H9 (cell line): ENCODE data around the gene UQCC3. TPM values are rescaled to one million over a fixed set of nuclear protein-coding genes. Genes with fewer than 3 reads are reported as not detected.

Experiments
- DNase-seq: peaks from one replicate; pipeline ENCODE4 v3.0.0-alpha.2; 2017
- H2AFZ ChIP-seq: one replicate; pipeline ENCODE4 v1.6.1; 2013; ENCODE audit warnings: mild to moderate bottlenecking, low read length, control low read depth, moderate library complexity
- H2AK5ac ChIP-seq: 2 replicates; pipeline ENCODE4 v1.6.1; 2013; ENCODE audit warnings: low read length, control low read depth, mixed read lengths; ENCODE audit not compliant: insufficient read length
- H2BK120ac ChIP-seq: one replicate; pipeline ENCODE4 v1.6.1; 2013; ENCODE audit warnings: low read depth, mild to moderate bottlenecking, low read length, control low read depth, inconsistent platforms; ENCODE audit not compliant: poor library complexity, severe bottlenecking
- H2BK12ac ChIP-seq: 2 replicates; pipeline ENCODE4 v1.6.1; 2013; ENCODE audit warnings: low read length, control low read depth, mixed read lengths, low read depth; ENCODE audit not compliant: insufficient read length
- H2BK15ac ChIP-seq: 2 replicates; pipeline ENCODE4 v1.6.1; 2013; ENCODE audit warnings: low read depth, low read length, control low read depth
- H2BK20ac ChIP-seq: one replicate; pipeline ENCODE4 v1.6.1; 2013; ENCODE audit warnings: low read depth, mild to moderate bottlenecking, low read length, control low read depth, inconsistent platforms; ENCODE audit not compliant: poor library complexity, severe bottlenecking
- H2BK5ac ChIP-seq: 2 replicates; pipeline ENCODE4 v1.6.1; 2013; ENCODE audit warnings: low read length, control low read depth, mixed read lengths; ENCODE audit not compliant: insufficient read length
- H3K14ac ChIP-seq: 2 replicates; pipeline ENCODE4 v1.6.1; 2013; ENCODE audit warnings: low read length, control low read depth; ENCODE audit not compliant: insufficient read depth
- H3K18ac ChIP-seq: 2 replicates; pipeline ENCODE4 v1.6.1; 2013; ENCODE audit warnings: low read depth, mild to moderate bottlenecking, mixed read lengths, low read length, control low read depth; ENCODE audit not compliant: insufficient read length
- H3K23ac ChIP-seq: 2 replicates; pipeline ENCODE4 v1.6.1; 2013; ENCODE audit warnings: low read length, control low read depth, mixed read lengths, low read depth; ENCODE audit not compliant: insufficient read length
- H3K23me2 ChIP-seq: 2 replicates; pipeline ENCODE4 v1.6.1; 2013; ENCODE audit warnings: low read depth, mild to moderate bottlenecking, mixed read lengths, low read length, control low read depth; ENCODE audit not compliant: insufficient read length, poor library complexity, severe bottlenecking
- H3K27ac ChIP-seq: 2 replicates; pipeline ENCODE4 v1.5.1; 2013; ENCODE audit warnings: low read length, control low read depth, mixed read lengths, low read depth; ENCODE audit not compliant: insufficient read length
- H3K27me3 ChIP-seq: 2 replicates; pipeline ENCODE4 v1.6.1; 2013; ENCODE audit warnings: low read length, control low read depth, inconsistent platforms; ENCODE audit not compliant: insufficient read depth
- H3K4ac ChIP-seq: 2 replicates; pipeline ENCODE4 v1.6.1; 2013; ENCODE audit warnings: low read depth, mild to moderate bottlenecking, control low read depth, inconsistent platforms, low read length, moderate library complexity
- H3K4me1 ChIP-seq: 2 replicates; pipeline ENCODE4 v1.6.1; 2013; ENCODE audit warnings: low read length, control low read depth, inconsistent platforms; ENCODE audit not compliant: insufficient read depth
- H3K4me2 ChIP-seq: 2 replicates; pipeline ENCODE4 v1.6.1; 2013; ENCODE audit warnings: low read length, control low read depth, mixed read lengths; ENCODE audit not compliant: insufficient read length, insufficient read depth
- H3K56ac ChIP-seq: 2 replicates; pipeline ENCODE4 v1.6.1; 2013; ENCODE audit warnings: low read depth, mild to moderate bottlenecking, mixed read lengths, low read length, control low read depth; ENCODE audit not compliant: insufficient read length
- H3K79me1 ChIP-seq: 2 replicates; pipeline ENCODE4 v1.6.1; 2013; ENCODE audit warnings: low read depth, mild to moderate bottlenecking, moderate library complexity, low read length, control low read depth, inconsistent platforms; ENCODE audit not compliant: insufficient read depth, poor library complexity, severe bottlenecking
- H3K79me2 ChIP-seq: 2 replicates; pipeline ENCODE4 v1.6.1; 2013; ENCODE audit warnings: low read length, control low read depth, inconsistent platforms; ENCODE audit not compliant: insufficient read depth
- H3K9ac ChIP-seq: 2 replicates; pipeline ENCODE4 v1.6.1; 2013; ENCODE audit warnings: low read length, control low read depth, mixed read lengths; ENCODE audit not compliant: insufficient read length; ENCODE audit errors: extremely low read depth
- H3K9me3 ChIP-seq: one replicate; pipeline ENCODE4 v1.6.1; 2013; ENCODE audit warnings: low read depth, low read length, inconsistent platforms; ENCODE audit not compliant: control insufficient read depth
- H3T11ph ChIP-seq: one replicate; pipeline ENCODE4 v1.6.1; 2013; ENCODE audit warnings: mild to moderate bottlenecking, low read length, control low read depth, inconsistent platforms
- H4K20me1 ChIP-seq: one replicate; pipeline ENCODE4 v1.6.1; 2013; ENCODE audit not compliant: control insufficient read depth, insufficient read length, insufficient read depth
- H4K5ac ChIP-seq: 2 replicates; pipeline ENCODE4 v1.6.1; 2013; ENCODE audit warnings: low read depth, mild to moderate bottlenecking, mixed read lengths, low read length, control low read depth; ENCODE audit not compliant: insufficient read length
- H4K8ac ChIP-seq: replicated peaks from 2 replicates; pipeline ENCODE4 v1.6.1; 2013; ENCODE audit warnings: low read length, control low read depth, mixed read lengths, low read depth; ENCODE audit not compliant: insufficient read length
- H4K91ac ChIP-seq: 2 replicates; pipeline ENCODE4 v1.6.1; 2013; ENCODE audit warnings: low read depth, mild to moderate bottlenecking, moderate library complexity, mixed read lengths, low read length, control low read depth; ENCODE audit not compliant: insufficient read length
- H3K27ac Mint-ChIP-seq, 3 experiments: 2 replicates in 2 of 3; 3 replicates in 1 of 3; pipeline ENCODE4 v1.8.0; 2020 to 2021; ENCODE audit warnings: mixed read lengths in 3 of 3, mild to moderate bottlenecking in 1 of 3, moderate library complexity in 1 of 3
- H3K27me3 Mint-ChIP-seq: 2 replicates; pipeline ENCODE4 v1.8.0; 2021; ENCODE audit warnings: low read depth, mild to moderate bottlenecking, moderate library complexity, mixed read lengths
- H3K36me3 Mint-ChIP-seq, 3 experiments: 2 replicates in 2 of 3; 3 replicates in 1 of 3; pipeline ENCODE4 v1.8.0; 2020 to 2021; ENCODE audit warnings: low read depth in 3 of 3, mixed read lengths in 3 of 3; ENCODE audit not compliant: insufficient read depth in 1 of 3
- H3K4me1 Mint-ChIP-seq, 2 experiments: 2 replicates each; pipeline ENCODE4 v1.8.0; 2020; ENCODE audit warnings: mixed read lengths in 2 of 2
- H3K4me3 Mint-ChIP-seq, 2 experiments: 2 replicates in 1 of 2; 3 replicates in 1 of 2; pipeline ENCODE4 v1.8.0; 2020 to 2021; ENCODE audit warnings: mild to moderate bottlenecking in 2 of 2, mixed read lengths in 2 of 2, moderate library complexity in 1 of 2
- H3K9me3 Mint-ChIP-seq, 2 experiments: 2 replicates in 1 of 2; 3 replicates in 1 of 2; pipeline ENCODE4 v1.8.0; 2020; ENCODE audit warnings: mild to moderate bottlenecking in 2 of 2, mixed read lengths in 2 of 2, moderate library complexity in 1 of 2
- WGBS: extraction: QIAGEN DNeasy Blood & Tissue Kit; methylation state at CpG from one replicate; pipeline ENCODE4 v1.1.7; 2013; ENCODE audit warnings: missing lambda C conversion rate, low lambda C conversion rate, mixed read lengths; ENCODE audit not compliant: insufficient read length; ENCODE audit errors: extremely low coverage; 5-methylcytosine and 5-hydroxymethylcytosine counted together
- total RNA-seq: library from RNA; stranded (reverse); gene quantifications from 2 replicates; pipeline ENCODE4 v1.2.1, GENCODE V29; 2021
- TF ChIP-seq, protein P1 (sequence below): fragments of 200-600 bp; sonication (generic); conservative IDR thresholded peaks from 3 replicates; pipeline ENCODE4 v1.8.0; 2021; ENCODE audit warnings: antibody characterized with exemption, mild to moderate bottlenecking

The UQCC3 gene
- total RNA-seq, 1 experiment from 2014 or later, result 11.1 TPM

DNA sequence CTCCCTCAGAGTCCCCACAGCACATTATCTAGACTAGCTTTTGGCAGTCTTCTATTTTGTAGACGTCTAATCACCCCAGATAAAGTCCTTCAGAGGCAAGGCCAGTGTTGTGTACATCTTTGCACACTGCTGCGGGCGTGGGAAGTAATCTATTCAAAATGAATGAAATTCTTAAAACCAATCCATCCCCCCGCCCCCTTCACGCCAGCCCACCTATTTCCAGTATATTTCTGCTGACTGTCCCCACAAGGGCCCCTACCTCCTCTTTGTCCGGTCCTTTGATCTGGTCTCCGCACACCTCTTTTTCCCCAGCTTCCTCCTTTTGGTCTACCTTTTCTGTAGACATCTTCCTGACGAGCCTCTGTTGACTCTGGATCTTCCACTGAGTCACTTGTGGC is 35.4 kb downstream of the UQCC3 start:
- no peaks in the 10 kb centered on the region for H3K9me3 ChIP-seq
- H3K9me3 Mint-ChIP-seq, result no peaks in the 10 kb centered on the region; a peak in 1 of 5 replicates
- no peak overlapping the region for H4K8ac ChIP-seq
- H3K79me2 ChIP-seq, result no peaks in the 10 kb centered on the region; the same call in 1 of the 2 replicates
- H3K4me1 ChIP-seq, result peaks cover 2% of the 10 kb centered on the region; the same call in 1 of the 2 replicates
- H2BK20ac ChIP-seq, result no peak overlapping the region
- no peak overlapping the region for H2BK5ac ChIP-seq
- no peak overlapping the region for H3K27ac ChIP-seq
- H4K5ac ChIP-seq, result no peak overlapping the region
- DNase-seq, result no peak
- peak overlapping the region; percentile 99 for H3K4me2 ChIP-seq
- H2BK15ac ChIP-seq, result no peak overlapping the region
- H3K18ac ChIP-seq, result no peak overlapping the region
- H2BK12ac ChIP-seq, result no peak overlapping the region
- H2AK5ac ChIP-seq, result no peak overlapping the region
- no peak overlapping the region for H2AFZ ChIP-seq
- peak overlapping the region; percentile 20; the same call in 1 of the 2 replicates for H3K14ac ChIP-seq
- no peak overlapping the region for H3K56ac ChIP-seq
- no peak overlapping the region for H2BK120ac ChIP-seq
- no peaks in the 10 kb centered on the region for H3K27me3 ChIP-seq
- H4K91ac ChIP-seq, result no peak overlapping the region
- H3K79me1 ChIP-seq, result no peaks in the 10 kb centered on the region
- WGBS, result no CpG with 5 or more reads among the region's 8 CpGs
- H3K23ac ChIP-seq, result no peak overlapping the region
- peak overlapping the region; percentile 67 for H3K9ac ChIP-seq
- H3K4me1 Mint-ChIP-seq, result peaks cover 39 to 44% of the 10 kb centered on the region in 2 experiments
- H4K20me1 ChIP-seq, result no peaks in the 10 kb centered on the region
- TF ChIP-seq, protein P1, sequence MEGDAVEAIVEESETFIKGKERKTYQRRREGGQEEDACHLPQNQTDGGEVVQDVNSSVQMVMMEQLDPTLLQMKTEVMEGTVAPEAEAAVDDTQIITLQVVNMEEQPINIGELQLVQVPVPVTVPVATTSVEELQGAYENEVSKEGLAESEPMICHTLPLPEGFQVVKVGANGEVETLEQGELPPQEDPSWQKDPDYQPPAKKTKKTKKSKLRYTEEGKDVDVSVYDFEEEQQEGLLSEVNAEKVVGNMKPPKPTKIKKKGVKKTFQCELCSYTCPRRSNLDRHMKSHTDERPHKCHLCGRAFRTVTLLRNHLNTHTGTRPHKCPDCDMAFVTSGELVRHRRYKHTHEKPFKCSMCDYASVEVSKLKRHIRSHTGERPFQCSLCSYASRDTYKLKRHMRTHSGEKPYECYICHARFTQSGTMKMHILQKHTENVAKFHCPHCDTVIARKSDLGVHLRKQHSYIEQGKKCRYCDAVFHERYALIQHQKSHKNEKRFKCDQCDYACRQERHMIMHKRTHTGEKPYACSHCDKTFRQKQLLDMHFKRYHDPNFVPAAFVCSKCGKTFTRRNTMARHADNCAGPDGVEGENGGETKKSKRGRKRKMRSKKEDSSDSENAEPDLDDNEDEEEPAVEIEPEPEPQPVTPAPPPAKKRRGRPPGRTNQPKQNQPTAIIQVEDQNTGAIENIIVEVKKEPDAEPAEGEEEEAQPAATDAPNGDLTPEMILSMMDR, result no peak
- peaks cover 21 to 36% (median 23%) of the 10 kb centered on the region in 3 experiments for H3K36me3 Mint-ChIP-seq
- H3K4me3 Mint-ChIP-seq, result peak overlapping the region; percentile 79 to 91
- H3K27me3 Mint-ChIP-seq, result no peaks in the 10 kb centered on the region
- H3T11ph ChIP-seq, result no peak overlapping the region
- peak overlapping the region; percentile 90 to 97 (median 97) for H3K27ac Mint-ChIP-seq
- H3K23me2 ChIP-seq, result peaks cover 28% of the 10 kb centered on the region
- no peak overlapping the region for H3K4ac ChIP-seq
